RWPE1 (cell line): ENCODE measurements around the gene HMGCL.
"Not testable (repeated sequence)": the region's sequence is repeated elsewhere in the genome, so short reads cannot be mapped to it uniquely, and the experiment has no call there.

ENCODE experiments used
- CTCF ChIA-PET: fragments of 350-600 bp; sonication (Branson Sonifier 250); formaldehyde crosslinking; extraction: SDS; loops from one replicate; lab custom pipeline; 2021; lab: Yijun Ruan, JAX
- POLR2A ChIA-PET: fragments of 400-600 bp; formaldehyde crosslinking; extraction: SDS; loops from one replicate; lab custom pipeline; 2020; ENCODE audit warnings: antibody characterized with exemption; ENCODE audit not compliant: low non-redundant PET; lab: Yijun Ruan, JAX
- DNase-seq: peaks from one replicate; pipeline ENCODE4 v3.0.0; 2012; ENCODE audit warnings: low spot score
- H3K27ac ChIP-seq: fragments of 450-650 bp; 2 replicates; pipeline ENCODE4 v1.5.1; 2017
- TF ChIP-seq, protein P1 (sequence below): fragments of 450-650 bp; conservative IDR thresholded peaks from 2 replicates; pipeline ENCODE4 v1.5.1; 2017; ENCODE audit warnings: low read depth, mild to moderate bottlenecking

Gene HMGCL

DNA sequence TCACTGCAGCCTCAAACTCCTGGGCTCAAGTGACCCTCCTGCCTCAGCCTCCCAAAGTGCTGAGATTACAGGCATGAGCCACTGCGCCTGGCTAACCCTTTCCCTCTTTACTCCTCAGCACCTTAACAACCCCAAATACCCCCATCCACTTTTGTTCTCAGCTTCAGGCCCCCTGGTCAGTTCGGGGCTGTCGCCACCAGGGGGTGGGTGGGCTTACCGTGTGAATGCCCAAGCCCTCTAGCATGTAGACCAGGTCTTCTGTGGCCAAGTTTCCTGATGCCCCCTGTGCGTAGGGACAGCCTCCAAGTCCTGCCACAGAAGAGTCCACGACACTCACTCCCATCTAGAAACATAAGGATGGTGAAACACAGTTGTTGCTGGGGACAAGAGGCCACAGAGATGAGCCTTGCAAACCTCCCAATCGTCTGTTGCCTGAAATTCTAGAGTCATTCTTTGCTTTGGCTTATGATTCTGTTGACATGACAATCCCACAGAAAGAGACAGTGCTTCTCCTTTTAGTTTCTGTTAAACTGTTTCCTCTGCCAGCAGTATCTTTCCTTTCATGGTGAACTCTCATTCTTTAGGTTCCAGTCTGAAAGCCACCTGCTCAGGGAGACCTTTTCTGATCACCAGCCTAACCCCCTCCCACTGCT is 20.9 kb downstream of the HMGCL start:
- TF ChIP-seq, protein P1, sequence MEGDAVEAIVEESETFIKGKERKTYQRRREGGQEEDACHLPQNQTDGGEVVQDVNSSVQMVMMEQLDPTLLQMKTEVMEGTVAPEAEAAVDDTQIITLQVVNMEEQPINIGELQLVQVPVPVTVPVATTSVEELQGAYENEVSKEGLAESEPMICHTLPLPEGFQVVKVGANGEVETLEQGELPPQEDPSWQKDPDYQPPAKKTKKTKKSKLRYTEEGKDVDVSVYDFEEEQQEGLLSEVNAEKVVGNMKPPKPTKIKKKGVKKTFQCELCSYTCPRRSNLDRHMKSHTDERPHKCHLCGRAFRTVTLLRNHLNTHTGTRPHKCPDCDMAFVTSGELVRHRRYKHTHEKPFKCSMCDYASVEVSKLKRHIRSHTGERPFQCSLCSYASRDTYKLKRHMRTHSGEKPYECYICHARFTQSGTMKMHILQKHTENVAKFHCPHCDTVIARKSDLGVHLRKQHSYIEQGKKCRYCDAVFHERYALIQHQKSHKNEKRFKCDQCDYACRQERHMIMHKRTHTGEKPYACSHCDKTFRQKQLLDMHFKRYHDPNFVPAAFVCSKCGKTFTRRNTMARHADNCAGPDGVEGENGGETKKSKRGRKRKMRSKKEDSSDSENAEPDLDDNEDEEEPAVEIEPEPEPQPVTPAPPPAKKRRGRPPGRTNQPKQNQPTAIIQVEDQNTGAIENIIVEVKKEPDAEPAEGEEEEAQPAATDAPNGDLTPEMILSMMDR: no peak
- no peak for DNase-seq
- ChIA-PET POLR2A (no interaction called here), CTCF (no interaction called here)
- H3K27ac ChIP-seq: peak overlapping the region; percentile 11; the same call in 1 of the 2 replicates

GRCh38 chr1:23803674-23804073 is 21.6 kb downstream of the HMGCL start:
- H3K27ac ChIP-seq: peak overlapping the region; percentile 11; the same call in 1 of the 2 replicates
- CTCF ChIA-PET: no interaction called here
- TF ChIP-seq, protein P1: no peak
- POLR2A ChIA-PET: no interaction called here
- no peak for DNase-seq

- peak overlapping the region; percentile 98 for H3K27ac ChIP-seq
- POLR2A ChIA-PET: interaction anchor here (0.6 to 0.7 kb wide), 2 partner anchors 20 to 40 kb away, joined by 3 read pairs; no protein-coding TSS in a partner anchor
- not testable (repeated sequence) for DNase-seq
- CTCF ChIA-PET: interaction anchor here (0.6 to 2.3 kb wide), 2 partner anchors 8 to 23 kb away, joined by 3 to 13 read pairs; partner anchors contain the start of gene HMGCL
Observed at GRCh38 chr1:23802809-23803342, 22.4 kb downstream of the HMGCL start.

- ChIA-PET POLR2A (interaction anchor here (2.9 kb wide), 1 partner anchor 22 kb away, joined by 15 read pairs; no protein-coding TSS in a partner anchor), CTCF (interaction anchor here (0.5 to 2.3 kb wide), 4 partner anchors 9 to 117 kb away, joined by 3 to 13 read pairs (median 3); partner anchors contain the start of gene HMGCL)
- peak overlapping the region; percentile 98 for H3K27ac ChIP-seq
- TF ChIP-seq, protein P1: no peak
- DNase-seq: no peak
Observed at GRCh38 chr1:23801876-23802275, 23.4 kb downstream of the HMGCL start.

DNA sequence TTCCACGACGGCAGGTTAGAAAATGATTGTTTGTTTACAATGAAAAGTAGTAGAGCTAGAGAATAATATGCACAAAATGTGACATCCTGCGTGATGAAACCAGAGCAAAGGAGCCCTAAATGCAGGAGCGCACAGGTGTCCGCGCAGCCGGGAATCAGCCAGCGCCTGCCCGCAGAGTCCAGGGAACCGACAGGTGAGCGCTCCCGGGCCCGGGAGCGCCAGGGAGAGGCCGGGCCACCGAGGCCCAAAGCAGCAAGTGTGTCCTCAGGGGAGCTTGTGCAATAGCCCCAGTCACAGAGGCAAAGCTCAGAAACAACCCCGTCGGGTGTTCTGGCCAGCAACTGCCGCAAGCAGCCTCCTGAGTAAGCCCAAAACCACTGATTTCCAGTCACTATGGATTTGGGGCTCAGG is 23.9 kb downstream of the HMGCL start:
- POLR2A ChIA-PET: interaction anchor here (1.2 to 2.9 kb wide), 3 partner anchors 10 to 21 kb away, joined by 3 to 15 read pairs (median 8); no protein-coding TSS in a partner anchor
- H3K27ac ChIP-seq: peak overlapping the region; percentile 98
- no peak for DNase-seq
- CTCF ChIA-PET: interaction anchor here (0.5 to 2.3 kb wide), 2 partner anchors 10 to 118 kb away, joined by 3 to 13 read pairs; no protein-coding TSS in a partner anchor
- TF ChIP-seq, protein P1: no peak

GRCh38 chr1:23800400-23801337 is 24.6 kb downstream of the HMGCL start, which contains the start of gene GALE:
Gene GALE (minus strand): TSS chr1:23800754. CDS start chr1:23799007, 1,747 bp downstream.
- peak within 1 kb of the TSS; percentile 98 for H3K27ac ChIP-seq
- ChIA-PET POLR2A (interaction anchor here (1.2 to 2.9 kb wide), 4 partner anchors 9 to 21 kb away, joined by 3 to 15 read pairs (median 6); no protein-coding TSS in a partner anchor), CTCF (interaction anchor here (0.6 to 2.3 kb wide), 4 partner anchors 9 to 355 kb away, joined by 3 to 13 read pairs (median 4); no protein-coding TSS in a partner anchor)
- peak; percentile 93 for DNase-seq
- TF ChIP-seq, protein P1: no peak
